SK-N-SH (cell line): ENCODE measurements around the gene NOTCH4.

Experiments used
- CHD2 ChIP-seq: fragments of 150-350 bp; IDR thresholded peaks from 2 replicates; pipeline ENCODE4 v1.6.1; 2018; ENCODE audit warnings: low read length; ENCODE audit not compliant: partially characterized antibody
- EP300 ChIP-seq, 2 experiments: IDR thresholded peaks; 2 replicates each; pipeline versions ENCODE4 v1.4.0 to v1.6.1; 2012; ENCODE audit warnings: borderline replicate concordance in 1 of 2, low read depth in 1 of 2, low read length in 1 of 2
- FOSL2 ChIP-seq: IDR thresholded peaks from 2 replicates; pipeline ENCODE4 v1.4.0; 2012; ENCODE audit warnings: low read depth, mild to moderate bottlenecking, moderate library complexity, borderline replicate concordance
- MAX ChIP-seq: IDR thresholded peaks from 2 replicates; pipeline ENCODE4 v1.4.0; 2012; ENCODE audit warnings: low read depth
- MEF2A ChIP-seq: IDR thresholded peaks from 2 replicates; pipeline ENCODE4 v1.4.0; 2012; ENCODE audit warnings: low read depth, borderline replicate concordance
- NFIC ChIP-seq: IDR thresholded peaks from 2 replicates; pipeline ENCODE4 v1.4.0; 2012; ENCODE audit warnings: borderline replicate concordance
- NRF1 ChIP-seq: IDR thresholded peaks from 2 replicates; pipeline ENCODE4 v1.6.1; 2012; ENCODE audit warnings: low read depth, mild to moderate bottlenecking, low read length
- POLR2AphosphoS5 ChIP-seq: IDR thresholded peaks from 2 replicates; pipeline ENCODE4 v1.6.1; 2012; ENCODE audit warnings: low read depth, low read length
- RCOR1 ChIP-seq: fragments of 150-350 bp; IDR thresholded peaks from 2 replicates; pipeline ENCODE4 v1.6.1; 2017; ENCODE audit warnings: antibody characterized with exemption, low read length
- SIN3A ChIP-seq: IDR thresholded peaks from 2 replicates; pipeline ENCODE4 v1.6.1; 2012; ENCODE audit warnings: low read depth, mild to moderate bottlenecking, low read length, moderate library complexity, borderline replicate concordance
- TAF1 ChIP-seq: IDR thresholded peaks from 2 replicates; pipeline ENCODE4 v1.6.1; 2012; ENCODE audit warnings: low read depth, mild to moderate bottlenecking, low read length, moderate library complexity, borderline replicate concordance
- USF1 ChIP-seq: IDR thresholded peaks from 2 replicates; pipeline ENCODE4 v1.4.0; 2012; ENCODE audit warnings: low read depth, borderline replicate concordance
- TF ChIP-seq, protein P1 (sequence below): fragments of 200-600 bp; sonication (generic); IDR thresholded peaks from 2 replicates; pipeline ENCODE4 v1.6.1; 2017; ENCODE audit warnings: antibody characterized with exemption, mild to moderate bottlenecking, moderate library complexity

GRCh38 chr6:32214126-32214525 lies 9.7 kb downstream of the NOTCH4 start:
- no peak for TF ChIP-seq MAX
- no peak for TF ChIP-seq TAF1
- no peak for TF ChIP-seq FOSL2
- TF ChIP-seq EP300 (IDR thresholded peaks at IDR 0.05; ENCODE audit: borderline replicate concordance in 1 of 2, low read depth in 1 of 2, low read length in 1 of 2) = no peak
- TF ChIP-seq, protein P1, sequence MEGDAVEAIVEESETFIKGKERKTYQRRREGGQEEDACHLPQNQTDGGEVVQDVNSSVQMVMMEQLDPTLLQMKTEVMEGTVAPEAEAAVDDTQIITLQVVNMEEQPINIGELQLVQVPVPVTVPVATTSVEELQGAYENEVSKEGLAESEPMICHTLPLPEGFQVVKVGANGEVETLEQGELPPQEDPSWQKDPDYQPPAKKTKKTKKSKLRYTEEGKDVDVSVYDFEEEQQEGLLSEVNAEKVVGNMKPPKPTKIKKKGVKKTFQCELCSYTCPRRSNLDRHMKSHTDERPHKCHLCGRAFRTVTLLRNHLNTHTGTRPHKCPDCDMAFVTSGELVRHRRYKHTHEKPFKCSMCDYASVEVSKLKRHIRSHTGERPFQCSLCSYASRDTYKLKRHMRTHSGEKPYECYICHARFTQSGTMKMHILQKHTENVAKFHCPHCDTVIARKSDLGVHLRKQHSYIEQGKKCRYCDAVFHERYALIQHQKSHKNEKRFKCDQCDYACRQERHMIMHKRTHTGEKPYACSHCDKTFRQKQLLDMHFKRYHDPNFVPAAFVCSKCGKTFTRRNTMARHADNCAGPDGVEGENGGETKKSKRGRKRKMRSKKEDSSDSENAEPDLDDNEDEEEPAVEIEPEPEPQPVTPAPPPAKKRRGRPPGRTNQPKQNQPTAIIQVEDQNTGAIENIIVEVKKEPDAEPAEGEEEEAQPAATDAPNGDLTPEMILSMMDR = no peak
- TF ChIP-seq USF1 = no peak
- no peak for TF ChIP-seq NFIC
- TF ChIP-seq CHD2 = no peak
- no peak for TF ChIP-seq MEF2A
- TF ChIP-seq POLR2AphosphoS5 = no peak
- no peak for TF ChIP-seq RCOR1
- no peak for TF ChIP-seq SIN3A
- no peak for TF ChIP-seq NRF1
